Measurements from ENCODE around the gene USP24. TPM values are rescaled to one million over a fixed set of nuclear protein-coding genes. Genes with fewer than 3 reads are reported as not detected.
"Not testable (repeated sequence)": the region's sequence is repeated elsewhere in the genome, so short reads cannot be mapped to it uniquely, and the experiment has no call there.

Gene USP24
- polyA plus RNA-seq, 1 donor (not counting 4 experiments of a cell fraction or from before 2014, with no cell fraction given), result 22.5 TPM

- no peak for FAIRE-seq
- H3K27ac ChIP-seq (ENCODE audit: control insufficient read depth, insufficient read depth, low read length), result no peak overlapping the region
- TF ChIP-seq EZH2 (IDR thresholded peaks at IDR 0.05; ENCODE audit: low read length) (no peak), CTCF (optimal IDR thresholded peaks at IDR 0.05 in 1 of 3, IDR thresholded peaks at IDR 0.05 in 1 of 3, conservative IDR thresholded peaks at IDR 0.05 in 1 of 3; ENCODE audit: extremely low read depth in 1 of 3, insufficient read depth in 2 of 3, low read length in 3 of 3) (no peak)
- H4K20me1 ChIP-seq (ENCODE audit: control insufficient read depth, extremely low read depth, insufficient read depth, low read length), result peaks cover 2% of the 10 kb centered on the region
- no peaks in the 10 kb centered on the region for H3K79me2 ChIP-seq (ENCODE audit: control insufficient read depth, insufficient read depth, low read length)
- no peaks in the 10 kb centered on the region for H3K27me3 ChIP-seq (ENCODE audit: control insufficient read depth, extremely low read depth, insufficient read depth, low read length)
- H3K4me1 ChIP-seq (ENCODE audit: control insufficient read depth, extremely low read depth, insufficient read depth, low read length), result peaks cover 12% of the 10 kb centered on the region
- dilution Hi-C loops (cut with MboI; ENCODE audit: extremely low pct_ligation_motif_present, low sequenced_read_pairs), result no loop called here
- DNase-seq (ENCODE audit: low read depth, low spot score), result no peak
- peaks cover 12 to 28% of the 10 kb centered on the region in 2 experiments for H3K36me3 ChIP-seq (ENCODE audit: control insufficient read depth in 2 of 2, extremely low read depth in 1 of 2, insufficient read depth in 2 of 2, low read length in 2 of 2)
- no peak overlapping the region for H3K4me2 ChIP-seq (ENCODE audit: control insufficient read depth, extremely low read depth, insufficient read depth, low read depth, low read length)
- no peaks in the 10 kb centered on the region for H3K9me3 ChIP-seq (ENCODE audit: control insufficient read depth, low read depth, low read length)
- no peak overlapping the region for H2AFZ ChIP-seq (ENCODE audit: control insufficient read depth, low read length)
- H3K9ac ChIP-seq (ENCODE audit: control insufficient read depth, extremely low read depth, insufficient read depth, low read length), result no peak overlapping the region
- H3K9me1 ChIP-seq (ENCODE audit: control insufficient read depth, extremely low read depth, insufficient read depth, low read length), result no peaks in the 10 kb centered on the region
- no peak overlapping the region for H3K4me3 ChIP-seq (ENCODE audit: control insufficient read depth in 2 of 3, extremely low read depth in 1 of 3, insufficient read depth in 2 of 3, low read depth in 1 of 3, low read length in 3 of 3)
Measured at GRCh38 chr1:55118651-55119329, 96.4 kb downstream of the USP24 start.

GRCh38 chr1:55117941-55118340, 97.2 kb downstream of the USP24 start:
- TF ChIP-seq EZH2 (IDR thresholded peaks at IDR 0.05; ENCODE audit: low read length) (no peak), CTCF (optimal IDR thresholded peaks at IDR 0.05 in 1 of 3, IDR thresholded peaks at IDR 0.05 in 1 of 3, conservative IDR thresholded peaks at IDR 0.05 in 1 of 3; ENCODE audit: extremely low read depth in 1 of 3, insufficient read depth in 2 of 3, low read length in 3 of 3) (no peak)
- dilution Hi-C loops (cut with MboI; ENCODE audit: extremely low pct_ligation_motif_present, low sequenced_read_pairs), result no loop called here
- Histone ChIP-seq H4K20me1 (ENCODE audit: control insufficient read depth, extremely low read depth, insufficient read depth, low read length) (peaks cover 2% of the 10 kb centered on the region), H2AFZ (ENCODE audit: control insufficient read depth, low read length) (no peak overlapping the region), H3K4me2 (ENCODE audit: control insufficient read depth, extremely low read depth, insufficient read depth, low read depth, low read length) (no peak overlapping the region), H3K9me1 (ENCODE audit: control insufficient read depth, extremely low read depth, insufficient read depth, low read length) (no peaks in the 10 kb centered on the region), H3K79me2 (ENCODE audit: control insufficient read depth, insufficient read depth, low read length) (no peaks in the 10 kb centered on the region), H3K27me3 (ENCODE audit: control insufficient read depth, extremely low read depth, insufficient read depth, low read length) (no peaks in the 10 kb centered on the region), H3K9me3 (ENCODE audit: control insufficient read depth, low read depth, low read length) (no peaks in the 10 kb centered on the region), H3K27ac (ENCODE audit: control insufficient read depth, insufficient read depth, low read length) (no peak overlapping the region), H3K9ac (ENCODE audit: control insufficient read depth, extremely low read depth, insufficient read depth, low read length) (no peak overlapping the region), H3K36me3 (ENCODE audit: control insufficient read depth in 2 of 2, extremely low read depth in 1 of 2, insufficient read depth in 2 of 2, low read length in 2 of 2) (peaks cover 10 to 28% of the 10 kb centered on the region in 2 experiments), H3K4me1 (ENCODE audit: control insufficient read depth, extremely low read depth, insufficient read depth, low read length) (peaks cover 12% of the 10 kb centered on the region), H3K4me3 (ENCODE audit: control insufficient read depth in 2 of 3, extremely low read depth in 1 of 3, insufficient read depth in 2 of 3, low read depth in 1 of 3, low read length in 3 of 3) (no peak overlapping the region)
- FAIRE-seq (no peak), DNase-seq (ENCODE audit: low read depth, low spot score) (no peak)

GRCh38 chr1:55109005-55109404, 106.2 kb downstream of the USP24 start:
- H3K27me3 ChIP-seq (ENCODE audit: control insufficient read depth, extremely low read depth, insufficient read depth, low read length); H3K4me2 ChIP-seq (ENCODE audit: control insufficient read depth, extremely low read depth, insufficient read depth, low read depth, low read length); H3K9me1 ChIP-seq (ENCODE audit: control insufficient read depth, extremely low read depth, insufficient read depth, low read length); H3K27ac ChIP-seq (ENCODE audit: control insufficient read depth, insufficient read depth, low read length); dilution Hi-C loops (cut with MboI; ENCODE audit: extremely low pct_ligation_motif_present, low sequenced_read_pairs); H2AFZ ChIP-seq (ENCODE audit: control insufficient read depth, low read length); H3K4me1 ChIP-seq (ENCODE audit: control insufficient read depth, extremely low read depth, insufficient read depth, low read length); DNase-seq (ENCODE audit: low read depth, low spot score); H3K79me2 ChIP-seq (ENCODE audit: control insufficient read depth, insufficient read depth, low read length); H3K4me3 ChIP-seq (ENCODE audit: control insufficient read depth in 2 of 3, extremely low read depth in 1 of 3, insufficient read depth in 2 of 3, low read depth in 1 of 3, low read length in 3 of 3); FAIRE-seq; H3K9ac ChIP-seq (ENCODE audit: control insufficient read depth, extremely low read depth, insufficient read depth, low read length); H3K9me3 ChIP-seq (ENCODE audit: control insufficient read depth, low read depth, low read length); H4K20me1 ChIP-seq (ENCODE audit: control insufficient read depth, extremely low read depth, insufficient read depth, low read length): not testable (repeated sequence)
- peaks cover 6 to 16% of the 10 kb centered on the region in 2 experiments for H3K36me3 ChIP-seq (ENCODE audit: control insufficient read depth in 2 of 2, extremely low read depth in 1 of 2, insufficient read depth in 2 of 2, low read length in 2 of 2)

Data from keratinocyte (primary cell).